Neural cell (in vitro differentiated cells): Measurements from ENCODE around the gene ARID4A. TPM values are rescaled to one million over a fixed set of nuclear protein-coding genes. Genes with fewer than 3 reads are reported as not detected.
"Not testable (repeated sequence)": the region's sequence is repeated elsewhere in the genome, so short reads cannot be mapped to it uniquely, and the experiment has no call there.

Experiments used
- H2AFZ ChIP-seq: fragments of 200-600, 300-800 bp; sonication (generic), shearing (Covaris generic); 2 replicates; pipeline ENCODE4 v1.6.0; 2014; ENCODE audit warnings: low read depth, mild to moderate bottlenecking, antibody characterized with exemption, low read length, moderate library complexity
- H3F3A ChIP-seq: fragments of 200-600 bp; shearing (Covaris generic); 2 replicates; pipeline ENCODE4 v1.6.1; 2016; ENCODE audit warnings: mild to moderate bottlenecking, moderate library complexity, mixed read lengths, antibody characterized with exemption, low read length; ENCODE audit not compliant: insufficient read depth, poor library complexity, severe bottlenecking
- H3K27ac ChIP-seq: fragments of 200-600, 300-800 bp; sonication (generic), shearing (Covaris generic); 2 replicates; pipeline ENCODE4 v1.5.1; 2014; ENCODE audit warnings: mild to moderate bottlenecking, low read length, moderate library complexity
- H3K27me3 ChIP-seq: fragments of 300-800, 200-600 bp; sonication (generic), shearing (Covaris generic); 2 replicates; pipeline ENCODE4 v1.6.0; 2014; ENCODE audit warnings: mild to moderate bottlenecking, low read depth, low read length, moderate library complexity; ENCODE audit not compliant: insufficient read depth
- H3K36me3 ChIP-seq: fragments of 300-800, 200-600 bp; sonication (generic), shearing (Covaris generic); 2 replicates; pipeline ENCODE4 v1.5.1; 2014; ENCODE audit warnings: mild to moderate bottlenecking, antibody characterized with exemption, low read length, moderate library complexity; ENCODE audit not compliant: insufficient read depth
- H3K4me2 ChIP-seq: fragments of 300-800, 200-600 bp; sonication (generic), shearing (Covaris generic); 2 replicates; pipeline ENCODE4 v1.6.0; 2014; ENCODE audit warnings: mild to moderate bottlenecking, low read length
- H3K4me3 ChIP-seq: fragments of 300-800, 200-600 bp; sonication (generic), shearing (Covaris generic); 2 replicates; pipeline ENCODE4 v1.5.1; 2014; ENCODE audit warnings: mild to moderate bottlenecking, low read length, moderate library complexity
- H3K79me2 ChIP-seq: fragments of 200-600 bp; shearing (Covaris generic); replicated peaks from 2 replicates; pipeline ENCODE4 v1.6.0; 2014; ENCODE audit warnings: mild to moderate bottlenecking, low read length, moderate library complexity; ENCODE audit not compliant: insufficient read depth
- H3K9ac ChIP-seq: fragments of 300-800, 200-600 bp; sonication (generic), shearing (Covaris generic); 2 replicates; pipeline ENCODE4 v1.6.1; 2016; ENCODE audit warnings: mild to moderate bottlenecking, low read length, mixed read lengths
- H3K9me2 ChIP-seq: fragments of 200-600 bp; shearing (Covaris generic); 2 replicates; pipeline ENCODE4 v1.6.1; 2016; ENCODE audit warnings: mild to moderate bottlenecking, low read length, mixed read lengths; ENCODE audit not compliant: insufficient read depth
- H3K9me3 ChIP-seq: fragments of 200-600, 300-800 bp; sonication (generic), shearing (Covaris generic); 2 replicates; pipeline ENCODE4 v1.6.1; 2016; ENCODE audit warnings: mild to moderate bottlenecking, mixed run types, low read length, moderate library complexity, mixed read lengths
- H4K20me1 ChIP-seq: fragments of 200-600 bp; shearing (Covaris generic); 2 replicates; pipeline ENCODE4 v1.6.1; 2016; ENCODE audit warnings: mild to moderate bottlenecking, mixed run types; ENCODE audit not compliant: insufficient read depth
- EP300 ChIP-seq: fragments of 450-650 bp; conservative IDR thresholded peaks from 2 replicates; pipeline ENCODE4 v1.6.1; 2014; ENCODE audit warnings: antibody characterized with exemption, mild to moderate bottlenecking, moderate library complexity; ENCODE audit not compliant: poor library complexity, severe bottlenecking
- EZH2 ChIP-seq: fragments of 200-600, 300-800 bp; shearing (Covaris generic), sonication (generic); IDR thresholded peaks from 2 replicates; pipeline ENCODE4 v1.6.1; 2014; ENCODE audit warnings: antibody characterized with exemption, low read length, borderline replicate concordance, mild to moderate bottlenecking; ENCODE audit not compliant: insufficient read depth, poor library complexity, severe bottlenecking
- MXI1 ChIP-seq: fragments of 450-650 bp; conservative IDR thresholded peaks from 2 replicates; pipeline ENCODE4 v1.6.1; 2014; ENCODE audit warnings: antibody characterized with exemption, mild to moderate bottlenecking; ENCODE audit not compliant: poor library complexity, severe bottlenecking
- POLR2AphosphoS5 ChIP-seq: IDR thresholded peaks from 2 replicates; pipeline ENCODE4 v1.6.1; 2012
- RAD21 ChIP-seq: fragments of 450-650 bp; conservative IDR thresholded peaks from 2 replicates; pipeline ENCODE4 v1.6.1; 2014; ENCODE audit warnings: antibody characterized with exemption, mild to moderate bottlenecking, moderate library complexity
- SMC3 ChIP-seq: fragments of 450-650 bp; conservative IDR thresholded peaks from 2 replicates; pipeline ENCODE4 v1.6.1; 2014; ENCODE audit warnings: antibody characterized with exemption, mild to moderate bottlenecking, moderate library complexity; ENCODE audit not compliant: poor library complexity
- TAF1 ChIP-seq: IDR thresholded peaks from 2 replicates; pipeline ENCODE4 v1.6.1; 2012; ENCODE audit warnings: low read depth
- polyA plus RNA-seq: library from polyadenylated mRNA; depleted of rRNA; stranded (reverse); fragments of >200 nt; gene quantifications from 2 replicates; pipeline ENCODE4 v1.2.3, GENCODE V29; 2014
- TF ChIP-seq, protein P1 (sequence below): fragments of 450-650 bp; IDR thresholded peaks from 2 replicates; pipeline ENCODE4 v1.5.1; 2014; ENCODE audit warnings: antibody characterized with exemption, mild to moderate bottlenecking, moderate library complexity; ENCODE audit not compliant: poor library complexity, severe bottlenecking
- TF ChIP-seq, protein P2 (sequence below): IDR thresholded peaks from 2 replicates; pipeline ENCODE4 v1.6.1; 2012; ENCODE audit warnings: borderline replicate concordance

ARID4A gene
- polyA plus RNA-seq, 1 donor from 2014 or later, result 38.5 TPM

DNA sequence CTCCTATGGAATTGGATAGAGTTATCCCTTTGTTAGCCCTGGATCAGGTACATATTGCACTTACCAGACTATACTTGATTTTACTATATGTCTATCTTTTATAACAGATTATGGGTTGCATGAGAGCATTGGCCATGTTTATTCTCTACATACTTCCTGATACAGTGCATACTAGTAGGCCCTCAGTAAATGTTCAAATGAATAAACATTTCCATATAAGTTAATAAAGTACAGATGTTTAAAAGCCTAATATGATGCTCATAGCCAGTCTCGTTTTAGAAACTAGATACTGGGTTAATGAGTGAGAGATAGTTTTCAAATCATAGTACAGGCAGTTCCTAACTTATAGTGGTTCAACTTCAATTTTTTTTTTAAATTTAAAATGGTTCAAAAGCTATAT, 57.9 kb downstream of the ARID4A start:
- H3K4me3 ChIP-seq, result no peak overlapping the region
- H3K9me2 ChIP-seq, result no peaks in the 10 kb centered on the region
- H3F3A ChIP-seq, result no peaks in the 10 kb centered on the region
- H2AFZ ChIP-seq, result no peak overlapping the region
- H3K27ac ChIP-seq, result no peak overlapping the region
- no peak overlapping the region for H3K4me2 ChIP-seq
- no peaks in the 10 kb centered on the region for H4K20me1 ChIP-seq
- H3K27me3 ChIP-seq, result no peaks in the 10 kb centered on the region
- H3K79me2 ChIP-seq, result peaks cover 4% of the 10 kb centered on the region
- TF ChIP-seq TAF1 (no peak), EP300 (no peak), RAD21 (no peak), EZH2 (no peak), MXI1 (no peak), POLR2AphosphoS5 (no peak), SMC3 (no peak)
- TF ChIP-seq, protein P1, sequence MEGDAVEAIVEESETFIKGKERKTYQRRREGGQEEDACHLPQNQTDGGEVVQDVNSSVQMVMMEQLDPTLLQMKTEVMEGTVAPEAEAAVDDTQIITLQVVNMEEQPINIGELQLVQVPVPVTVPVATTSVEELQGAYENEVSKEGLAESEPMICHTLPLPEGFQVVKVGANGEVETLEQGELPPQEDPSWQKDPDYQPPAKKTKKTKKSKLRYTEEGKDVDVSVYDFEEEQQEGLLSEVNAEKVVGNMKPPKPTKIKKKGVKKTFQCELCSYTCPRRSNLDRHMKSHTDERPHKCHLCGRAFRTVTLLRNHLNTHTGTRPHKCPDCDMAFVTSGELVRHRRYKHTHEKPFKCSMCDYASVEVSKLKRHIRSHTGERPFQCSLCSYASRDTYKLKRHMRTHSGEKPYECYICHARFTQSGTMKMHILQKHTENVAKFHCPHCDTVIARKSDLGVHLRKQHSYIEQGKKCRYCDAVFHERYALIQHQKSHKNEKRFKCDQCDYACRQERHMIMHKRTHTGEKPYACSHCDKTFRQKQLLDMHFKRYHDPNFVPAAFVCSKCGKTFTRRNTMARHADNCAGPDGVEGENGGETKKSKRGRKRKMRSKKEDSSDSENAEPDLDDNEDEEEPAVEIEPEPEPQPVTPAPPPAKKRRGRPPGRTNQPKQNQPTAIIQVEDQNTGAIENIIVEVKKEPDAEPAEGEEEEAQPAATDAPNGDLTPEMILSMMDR, result no peak
- TF ChIP-seq, protein P2, sequence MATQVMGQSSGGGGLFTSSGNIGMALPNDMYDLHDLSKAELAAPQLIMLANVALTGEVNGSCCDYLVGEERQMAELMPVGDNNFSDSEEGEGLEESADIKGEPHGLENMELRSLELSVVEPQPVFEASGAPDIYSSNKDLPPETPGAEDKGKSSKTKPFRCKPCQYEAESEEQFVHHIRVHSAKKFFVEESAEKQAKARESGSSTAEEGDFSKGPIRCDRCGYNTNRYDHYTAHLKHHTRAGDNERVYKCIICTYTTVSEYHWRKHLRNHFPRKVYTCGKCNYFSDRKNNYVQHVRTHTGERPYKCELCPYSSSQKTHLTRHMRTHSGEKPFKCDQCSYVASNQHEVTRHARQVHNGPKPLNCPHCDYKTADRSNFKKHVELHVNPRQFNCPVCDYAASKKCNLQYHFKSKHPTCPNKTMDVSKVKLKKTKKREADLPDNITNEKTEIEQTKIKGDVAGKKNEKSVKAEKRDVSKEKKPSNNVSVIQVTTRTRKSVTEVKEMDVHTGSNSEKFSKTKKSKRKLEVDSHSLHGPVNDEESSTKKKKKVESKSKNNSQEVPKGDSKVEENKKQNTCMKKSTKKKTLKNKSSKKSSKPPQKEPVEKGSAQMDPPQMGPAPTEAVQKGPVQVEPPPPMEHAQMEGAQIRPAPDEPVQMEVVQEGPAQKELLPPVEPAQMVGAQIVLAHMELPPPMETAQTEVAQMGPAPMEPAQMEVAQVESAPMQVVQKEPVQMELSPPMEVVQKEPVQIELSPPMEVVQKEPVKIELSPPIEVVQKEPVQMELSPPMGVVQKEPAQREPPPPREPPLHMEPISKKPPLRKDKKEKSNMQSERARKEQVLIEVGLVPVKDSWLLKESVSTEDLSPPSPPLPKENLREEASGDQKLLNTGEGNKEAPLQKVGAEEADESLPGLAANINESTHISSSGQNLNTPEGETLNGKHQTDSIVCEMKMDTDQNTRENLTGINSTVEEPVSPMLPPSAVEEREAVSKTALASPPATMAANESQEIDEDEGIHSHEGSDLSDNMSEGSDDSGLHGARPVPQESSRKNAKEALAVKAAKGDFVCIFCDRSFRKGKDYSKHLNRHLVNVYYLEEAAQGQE, result no peak
- no peaks in the 10 kb centered on the region for H3K9me3 ChIP-seq
- H3K9ac ChIP-seq, result no peak overlapping the region
- peaks cover 18% of the 10 kb centered on the region for H3K36me3 ChIP-seq

DNA sequence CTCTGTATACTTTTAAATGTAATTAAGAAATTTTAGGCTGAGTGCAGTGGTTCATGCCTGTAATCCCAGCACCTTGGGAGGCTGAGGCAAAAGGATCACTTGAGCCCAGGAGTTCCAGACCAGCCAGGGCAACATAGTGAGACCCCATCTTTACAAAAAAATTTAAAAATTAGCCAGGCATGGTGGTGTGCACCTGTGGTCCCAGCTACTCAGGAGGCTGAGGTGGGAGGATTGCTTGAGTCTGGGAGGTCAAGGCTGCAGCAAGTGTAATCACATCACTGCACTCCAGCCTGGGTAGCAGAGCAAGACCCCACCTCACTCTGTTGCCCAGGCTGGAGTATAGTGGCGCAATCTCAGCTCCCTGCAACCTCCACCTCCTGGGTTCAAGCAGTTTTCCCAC, 63.9 kb downstream of the ARID4A start:
- H2AFZ ChIP-seq, H3K27ac ChIP-seq, H3K27me3 ChIP-seq, H3K4me3 ChIP-seq, H3K4me2 ChIP-seq, H3K9me3 ChIP-seq, H3K79me2 ChIP-seq, H3K9me2 ChIP-seq, H4K20me1 ChIP-seq, H3F3A ChIP-seq, H3K9ac ChIP-seq: not testable (repeated sequence)
- peaks cover 36% of the 10 kb centered on the region for H3K36me3 ChIP-seq

DNA sequence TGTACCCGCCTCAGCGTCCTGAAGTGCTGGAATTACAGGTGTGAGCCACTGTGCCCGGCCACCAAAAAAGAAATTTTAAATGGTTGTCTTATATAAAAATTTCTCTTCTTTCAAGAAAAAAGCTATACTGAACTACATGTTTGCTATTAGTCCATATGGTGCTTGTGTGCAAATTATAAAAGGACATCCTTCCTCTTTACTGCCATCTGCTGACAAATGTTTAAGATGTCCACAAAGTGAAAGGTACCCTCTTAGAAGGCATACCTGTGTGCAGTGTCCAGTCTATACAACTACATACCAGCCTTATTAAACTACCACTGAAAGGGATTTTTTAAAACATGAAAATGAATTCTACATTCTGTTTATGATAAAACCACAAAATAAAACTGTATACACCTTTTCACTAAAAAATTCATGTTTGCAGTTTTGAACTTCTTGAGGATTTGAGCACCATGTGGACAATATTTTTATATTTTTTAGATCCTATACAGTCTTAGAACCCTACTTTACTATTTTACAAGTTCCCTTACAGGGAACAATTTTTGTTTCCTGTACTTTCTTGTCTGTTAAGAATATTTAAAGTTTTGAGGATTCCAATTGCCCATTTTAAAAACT, 64.5 kb downstream of the ARID4A start:
- Histone ChIP-seq H3K27me3 (no peaks in the 10 kb centered on the region), H3K79me2 (peaks cover 4% of the 10 kb centered on the region), H3F3A (no peaks in the 10 kb centered on the region), H3K36me3 (peaks cover 42% of the 10 kb centered on the region), H3K4me2 (no peak overlapping the region), H4K20me1 (no peaks in the 10 kb centered on the region), H3K9ac (no peak overlapping the region), H3K4me3 (no peak overlapping the region), H3K27ac (no peak overlapping the region), H3K9me3 (no peaks in the 10 kb centered on the region), H2AFZ (no peak overlapping the region), H3K9me2 (no peaks in the 10 kb centered on the region)
- no peak for TF ChIP-seq EZH2
- no peak for TF ChIP-seq MXI1
- TF ChIP-seq, protein P1, result peak; percentile 50
- no peak for TF ChIP-seq POLR2AphosphoS5
- peak; percentile 37 for TF ChIP-seq SMC3
- peak; percentile 34 for TF ChIP-seq RAD21
- no peak for TF ChIP-seq TAF1
- no peak for TF ChIP-seq EP300
- TF ChIP-seq, protein P2, result no peak
